HG03139 (cell line): ENCODE results near the gene CAPSL.
"Not testable (repeated sequence)": the region's sequence is repeated elsewhere in the genome, so short reads cannot be mapped to it uniquely, and the experiment has no call there.

Experiments
- ATAC-seq: cut with Tn5 transposase; IDR thresholded peaks from one replicate; pipeline ENCODE4 v1.9.1; 2021; ENCODE audit not compliant: unreplicated experiment

Gene CAPSL

GRCh38 chr5:35877655-35878054 lies 60.8 kb downstream of the CAPSL start:
- ATAC-seq: no peak

- no peak for ATAC-seq
Measured at GRCh38 chr5:35876922-35877321, 61.5 kb downstream of the CAPSL start.

GRCh38 chr5:35876454-35876853 lies 62.0 kb downstream of the CAPSL start:
- no peak for ATAC-seq

- no peak for ATAC-seq
Measured at GRCh38 chr5:35870605-35871004, 67.8 kb downstream of the CAPSL start.

GRCh38 chr5:35869685-35870277 lies 68.6 kb downstream of the CAPSL start:
- ATAC-seq: no peak

- no peak for ATAC-seq
Measured at GRCh38 chr5:35867998-35868397, 70.4 kb downstream of the CAPSL start.

GRCh38 chr5:35863159-35863558 lies 75.3 kb downstream of the CAPSL start:
- no peak for ATAC-seq

- no peak for ATAC-seq
Measured at GRCh38 chr5:35862126-35862525, 76.3 kb downstream of the CAPSL start.

GRCh38 chr5:35861718-35862117 lies 76.7 kb downstream of the CAPSL start:
- no peak for ATAC-seq

GRCh38 chr5:35860686-35861085 lies 77.7 kb downstream of the CAPSL start:
- ATAC-seq: no peak

- ATAC-seq: no peak
Measured at GRCh38 chr5:35859101-35859661, 79.2 kb downstream of the CAPSL start.

GRCh38 chr5:35857606-35858205 lies 80.7 kb downstream of the CAPSL start:
- no peak for ATAC-seq

GRCh38 chr5:35856765-35857351 lies 81.6 kb downstream of the CAPSL start, which contains the start of gene IL7R:
Gene IL7R, plus strand, starts transcription at chr5:35856891. Its CDS starts 87 bp downstream, at chr5:35856978.
- ATAC-seq: no peak

GRCh38 chr5:35856186-35856764 lies 82.1 kb downstream of the CAPSL start:
- ATAC-seq: not testable (repeated sequence)

- ATAC-seq: no peak
Measured at GRCh38 chr5:35855187-35855586, 83.2 kb downstream of the CAPSL start.
